DND-41 (cell line): ENCODE measurements around the gene SIPA1L3.

Experiments used
- ATAC-seq: fragments of 200-7000 bp; cut with Tn5 transposase; 3 replicates; pipeline ENCODE4 v1.9.1; 2021; ENCODE audit warnings: low read depth; ENCODE audit not compliant: insufficient read depth
- DNase-seq: peaks from one replicate; pipeline ENCODE4 v3.0.0-alpha.2; 2020
- H2AFZ ChIP-seq: 2 replicates; pipeline ENCODE4 v1.6.0; 2012; ENCODE audit warnings: low read depth, low read length
- H3K27ac ChIP-seq: 2 replicates; pipeline ENCODE4 v1.5.1; 2012; ENCODE audit warnings: low read length, inconsistent platforms
- H3K27me3 ChIP-seq: fragments of 200-600 bp; sonication (generic); 2 replicates; pipeline ENCODE4 v1.6.0; 2012; ENCODE audit warnings: low read length, mild to moderate bottlenecking, inconsistent platforms; ENCODE audit not compliant: insufficient read depth, poor library complexity
- H3K36me3 ChIP-seq: 2 replicates; pipeline ENCODE4 v1.5.1; 2012; ENCODE audit warnings: low read length, inconsistent platforms; ENCODE audit not compliant: insufficient read depth
- H3K4me1 ChIP-seq: 2 replicates; pipeline ENCODE4 v1.5.1; 2012; ENCODE audit warnings: mild to moderate bottlenecking, low read length; ENCODE audit not compliant: insufficient read depth
- H3K4me2 ChIP-seq: 2 replicates; pipeline ENCODE4 v1.6.0; 2012; ENCODE audit warnings: mild to moderate bottlenecking, moderate library complexity, low read length, inconsistent platforms; ENCODE audit not compliant: insufficient read depth
- H3K4me3 ChIP-seq, 2 experiments: fragments of 200-600 bp in 1 of 2; shearing (Covaris generic) in 1 of 2; 2 replicates each; pipeline ENCODE4 v1.5.1; 2012 to 2016; ENCODE audit warnings: inconsistent platforms in 2 of 2, low read length in 2 of 2, mild to moderate bottlenecking in 2 of 2, low read depth in 1 of 2, moderate library complexity in 1 of 2
- H3K79me2 ChIP-seq: 2 replicates; pipeline ENCODE4 v1.6.0; 2012; ENCODE audit warnings: low read length, inconsistent platforms; ENCODE audit not compliant: insufficient read depth
- H3K9ac ChIP-seq: 2 replicates; pipeline ENCODE4 v1.6.0; 2012; ENCODE audit warnings: low read depth, mild to moderate bottlenecking, inconsistent platforms, low read length, moderate library complexity
- H3K9me3 ChIP-seq: 2 replicates; pipeline ENCODE4 v1.5.1; 2012; ENCODE audit warnings: low read length, moderate library complexity, mild to moderate bottlenecking, inconsistent platforms; ENCODE audit not compliant: insufficient read depth, severe bottlenecking
- H4K20me1 ChIP-seq: 2 replicates; pipeline ENCODE4 v1.6.0; 2012; ENCODE audit warnings: low read length; ENCODE audit not compliant: insufficient read depth
- CTCF ChIP-seq: IDR thresholded peaks from 2 replicates; pipeline ENCODE4 v1.5.1; 2012; ENCODE audit warnings: borderline replicate concordance, low read length, moderate library complexity, mild to moderate bottlenecking; ENCODE audit not compliant: poor library complexity, severe bottlenecking; ENCODE audit errors: extremely low read depth
- EZH2 ChIP-seq: IDR thresholded peaks from 3 replicates; pipeline ENCODE4 v1.6.1; 2012; ENCODE audit warnings: borderline replicate concordance, low read depth, mild to moderate bottlenecking, moderate library complexity, low read length, inconsistent platforms; ENCODE audit not compliant: severe bottlenecking

SIPA1L3 gene

GRCh38 chr19:38056646-38057045 is 149.6 kb downstream of the SIPA1L3 start:
- Histone ChIP-seq H3K9me3 (no peaks in the 10 kb centered on the region), H4K20me1 (peaks cover 6% of the 10 kb centered on the region; the same call in 1 of the 2 replicates), H3K4me1 (peaks cover 4% of the 10 kb centered on the region; the same call in 1 of the 2 replicates), H3K4me3 (no peak overlapping the region), H2AFZ (no peak overlapping the region), H3K9ac (no peak overlapping the region), H3K27me3 (no peaks in the 10 kb centered on the region), H3K79me2 (no peaks in the 10 kb centered on the region), H3K27ac (no peak overlapping the region), H3K36me3 (no peaks in the 10 kb centered on the region), H3K4me2 (no peak overlapping the region)
- TF ChIP-seq EZH2 (no peak), CTCF (no peak)
- DNase-seq = no peak
- ATAC-seq = no peak

- Histone ChIP-seq H3K4me3 (no peak overlapping the region), H3K27ac (0 out of 2 replicates have a peak overlapping the region, but pooled peaks have one; percentile 2), H4K20me1 (peaks cover 3% of the 10 kb centered on the region; the same call in 1 of the 2 replicates), H3K36me3 (no peaks in the 10 kb centered on the region), H3K27me3 (no peaks in the 10 kb centered on the region), H3K79me2 (no peaks in the 10 kb centered on the region), H3K9me3 (no peaks in the 10 kb centered on the region), H3K4me2 (no peak overlapping the region), H2AFZ (no peak overlapping the region), H3K9ac (no peak overlapping the region), H3K4me1 (peaks cover 4% of the 10 kb centered on the region; the same call in 1 of the 2 replicates)
- DNase-seq = no peak
- no peak for TF ChIP-seq EZH2
- TF ChIP-seq CTCF = no peak
- ATAC-seq = no peak
Measured at GRCh38 chr19:38057959-38058690, 151.1 kb downstream of the SIPA1L3 start.

GRCh38 chr19:38059897-38060296 is 152.9 kb downstream of the SIPA1L3 start:
- DNase-seq = no peak
- Histone ChIP-seq H2AFZ (no peak overlapping the region), H3K27me3 (no peaks in the 10 kb centered on the region), H3K4me1 (peaks cover 4% of the 10 kb centered on the region; the same call in 1 of the 2 replicates), H3K4me3 (no peak overlapping the region), H4K20me1 (peaks cover 3% of the 10 kb centered on the region; the same call in 1 of the 2 replicates), H3K27ac (no peak overlapping the region), H3K36me3 (no peaks in the 10 kb centered on the region), H3K9ac (no peak overlapping the region), H3K9me3 (no peaks in the 10 kb centered on the region), H3K4me2 (no peak overlapping the region), H3K79me2 (no peaks in the 10 kb centered on the region)
- TF ChIP-seq CTCF = no peak
- TF ChIP-seq EZH2 = no peak
- ATAC-seq = no peak
